NCI-H1436 (cell line): ENCODE measurements around the gene MAPT.
"Not testable (repeated sequence)": the region's sequence is repeated elsewhere in the genome, so short reads cannot be mapped to it uniquely, and the experiment has no call there.

Experiments used
- DNase-seq: peaks from one replicate; lab custom pipeline; 2025; lab: John Stamatoyannopoulos, UW

Gene MAPT

DNA sequence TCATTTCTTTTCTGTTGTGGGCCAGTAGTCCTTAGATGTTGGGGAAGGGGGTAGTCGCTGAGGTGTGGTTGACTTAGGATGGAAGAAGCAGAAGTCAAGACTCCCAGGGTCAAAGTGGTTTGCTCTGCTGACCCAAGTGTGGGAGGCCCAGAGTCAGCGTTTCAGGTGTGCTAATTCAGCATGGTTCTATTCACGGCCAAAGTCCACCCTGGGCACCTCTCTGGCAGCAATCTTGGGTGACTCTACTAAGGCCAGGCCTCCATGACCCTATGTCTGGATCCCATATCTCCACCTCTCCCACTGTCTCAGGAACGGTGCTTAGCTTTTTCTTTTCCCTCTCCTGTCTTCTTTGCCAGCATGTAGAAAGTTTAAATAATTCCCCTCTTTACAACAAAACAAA is 32.9 kb downstream of the MAPT start:
- no peak for DNase-seq

- DNase-seq: no peak
Observed at GRCh38 chr17:45929344-45929743, 35.0 kb downstream of the MAPT start.

DNA sequence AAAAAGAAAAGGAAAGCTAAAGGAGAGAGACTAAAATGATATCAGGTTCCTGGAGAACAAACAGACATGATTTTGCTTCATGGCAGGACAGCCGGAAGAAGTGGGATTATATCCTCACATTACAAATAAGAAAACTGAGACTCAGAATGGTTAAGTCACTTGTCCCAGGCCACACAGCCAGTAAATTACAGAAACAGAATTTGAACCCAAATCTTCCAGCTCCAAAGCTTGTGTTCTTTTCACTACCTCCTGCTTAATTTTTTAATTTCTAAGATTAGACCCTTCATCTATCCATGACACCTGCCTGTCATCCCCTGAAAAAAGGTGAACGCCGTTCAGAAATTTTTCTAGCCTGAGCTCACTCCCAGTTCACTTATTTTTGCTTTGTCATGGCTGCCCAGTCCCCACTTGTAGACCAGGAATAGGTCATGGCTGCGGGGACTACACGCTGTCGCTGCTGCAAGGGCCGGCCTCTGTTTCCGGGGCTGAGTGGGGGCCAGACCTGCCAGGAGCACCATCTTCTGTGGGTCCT is 36.1 kb downstream of the MAPT start:
- no peak for DNase-seq

- no peak for DNase-seq
Observed at GRCh38 chr17:45931677-45932076, 37.3 kb downstream of the MAPT start.

DNA sequence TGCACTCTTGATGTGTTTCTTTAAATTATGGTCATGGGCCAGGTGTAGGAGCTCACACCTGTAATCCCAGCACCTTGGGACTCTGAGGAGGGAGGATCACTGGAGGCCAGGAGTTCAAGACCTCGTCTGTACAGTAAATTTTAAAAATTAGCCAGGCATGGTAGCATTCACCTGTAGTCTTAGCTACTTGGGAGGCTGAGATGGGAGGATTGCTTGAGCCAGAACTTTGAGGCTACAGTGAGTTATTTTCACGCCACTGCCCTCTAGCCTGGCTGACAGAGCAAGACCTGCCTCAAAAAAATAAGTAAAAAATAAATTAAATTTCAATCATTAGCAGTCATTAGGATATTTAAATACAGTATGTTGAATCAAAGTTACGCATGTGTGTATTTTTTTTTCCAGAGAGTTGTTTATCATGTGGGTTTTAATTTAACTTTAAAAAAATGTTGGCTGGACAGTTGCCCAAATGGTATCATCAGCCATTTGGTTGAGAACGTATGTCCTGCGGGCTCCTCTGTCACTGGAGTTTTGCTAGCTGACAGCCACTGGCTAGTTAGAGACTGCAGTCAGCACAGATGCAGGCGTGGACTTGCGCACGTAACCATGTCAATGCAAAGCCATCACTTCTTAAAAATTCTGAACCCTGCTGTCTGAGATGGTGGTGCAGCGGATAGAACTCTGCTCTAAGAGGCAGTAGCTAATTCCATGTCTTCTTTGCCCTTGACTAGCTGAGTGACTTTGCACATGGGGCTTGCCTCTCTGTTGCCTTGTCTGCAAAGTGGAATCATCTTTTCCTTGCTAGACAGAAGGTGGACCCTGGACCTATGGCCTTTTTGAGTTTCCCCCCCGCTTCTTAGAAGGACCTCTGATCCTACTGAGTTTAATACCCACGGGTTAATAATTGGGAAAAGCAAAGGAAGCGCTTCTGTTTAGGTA is 40.0 kb downstream of the MAPT start:
- DNase-seq: no peak

DNA sequence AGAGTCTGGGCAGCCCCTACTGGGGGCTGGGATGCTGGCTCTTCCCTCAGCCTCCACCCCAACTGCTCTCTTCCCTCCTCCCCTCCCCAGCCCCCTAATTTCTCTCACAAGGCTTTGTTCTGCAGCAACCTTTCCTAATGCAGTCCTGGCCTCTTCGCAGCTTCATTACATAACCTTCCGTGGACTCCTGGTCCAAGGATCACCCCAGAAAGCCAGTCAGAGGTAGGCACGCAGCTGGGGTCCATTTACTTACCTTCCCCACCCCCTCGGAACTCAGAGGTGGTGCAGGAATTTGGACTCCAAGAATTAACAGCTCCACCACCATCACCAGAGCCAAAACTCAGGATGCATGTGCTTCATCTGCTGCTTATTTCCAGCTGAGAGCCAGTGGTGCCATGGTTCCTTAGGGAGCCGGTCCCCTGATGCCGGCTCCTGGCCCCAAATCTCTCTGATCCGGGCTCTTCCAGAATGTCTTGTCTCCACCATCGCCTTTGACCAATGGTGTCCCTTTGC is 40.9 kb downstream of the MAPT start:
- DNase-seq: no peak

DNA sequence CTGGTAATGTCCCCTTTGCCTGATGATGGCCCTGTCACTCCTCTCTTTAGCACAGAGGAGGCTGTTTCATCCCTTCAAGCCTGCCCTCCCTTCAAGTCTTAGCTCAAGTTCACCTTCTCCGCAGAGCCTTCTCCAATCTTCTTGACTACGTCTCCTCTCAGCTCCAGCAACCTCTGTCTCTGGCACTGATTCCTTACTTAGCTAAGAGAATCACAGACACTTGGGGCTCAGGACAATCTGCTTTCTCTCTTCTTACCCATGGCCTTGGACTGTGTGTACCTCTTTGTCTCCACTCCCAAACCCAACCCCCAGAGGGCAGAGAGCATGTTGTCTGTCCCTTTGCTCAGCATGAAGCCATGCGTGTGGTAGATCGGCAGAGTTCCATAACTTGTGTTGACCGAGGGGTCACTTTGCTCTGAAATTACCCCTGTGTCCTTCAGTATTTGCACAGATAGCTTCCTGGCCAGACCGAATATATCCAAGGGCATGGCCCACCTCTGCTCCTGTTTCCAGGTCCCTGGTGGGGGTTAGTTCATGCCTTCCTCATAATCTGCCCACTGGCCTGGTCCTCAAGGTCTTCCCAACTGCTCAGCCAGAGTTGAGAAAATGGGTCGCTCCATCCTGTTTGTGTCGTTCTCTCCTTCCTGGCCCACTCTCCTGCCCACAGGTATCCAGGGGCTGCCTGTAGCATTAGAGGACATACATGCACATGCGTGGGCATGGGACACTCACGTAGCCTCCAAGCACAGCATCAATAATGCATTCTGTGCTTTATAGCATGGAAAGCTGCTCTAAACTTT is 41.6 kb downstream of the MAPT start:
- no peak for DNase-seq

DNA sequence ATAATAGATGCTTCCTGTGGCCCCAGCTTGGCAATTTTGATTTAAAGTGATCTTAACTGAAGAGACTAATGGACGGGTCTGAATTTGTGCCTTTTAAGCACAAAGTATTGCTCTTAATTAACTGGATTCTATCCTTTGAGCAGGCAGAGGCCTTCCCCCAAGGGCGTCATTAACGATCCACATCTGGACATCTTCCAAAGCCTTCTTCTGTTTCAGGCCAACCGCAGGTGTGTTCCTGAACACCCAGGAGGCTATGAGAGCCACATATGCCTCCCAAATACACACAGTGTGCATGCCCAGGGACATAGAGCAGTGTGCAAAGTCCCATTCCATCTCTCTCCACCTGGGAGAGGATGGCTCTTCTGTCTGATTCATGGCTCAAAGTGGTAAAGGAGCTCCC is 42.3 kb downstream of the MAPT start:
- peak; percentile 14 for DNase-seq

DNA sequence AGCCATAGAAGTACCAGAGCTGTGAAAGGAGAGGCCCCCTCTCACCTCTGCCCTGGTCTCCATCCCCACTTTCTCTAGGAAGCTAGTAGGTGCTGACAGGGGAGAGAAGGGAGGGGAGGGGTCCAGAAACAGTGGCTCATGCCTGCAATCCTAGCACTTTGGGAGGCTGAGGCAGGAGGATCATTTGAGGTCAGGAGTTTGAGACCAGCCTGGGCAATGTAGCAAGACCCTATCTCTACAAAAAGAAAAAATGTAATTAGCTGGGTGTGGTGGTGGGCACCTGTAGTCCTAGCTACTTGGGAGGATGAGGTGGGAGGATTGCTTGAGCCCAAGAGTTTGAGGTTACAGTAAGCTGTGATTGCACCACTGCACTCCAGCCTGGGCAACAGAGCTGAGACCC is 42.8 kb downstream of the MAPT start:
- not testable (repeated sequence) for DNase-seq

GRCh38 chr17:45939395-45939794 is 45.0 kb downstream of the MAPT start:
- peak; percentile 56 for DNase-seq

- no peak for DNase-seq
Observed at GRCh38 chr17:45940293-45940692, 45.9 kb downstream of the MAPT start.

- DNase-seq: no peak
Observed at GRCh38 chr17:45940826-45941225, 46.5 kb downstream of the MAPT start.

DNA sequence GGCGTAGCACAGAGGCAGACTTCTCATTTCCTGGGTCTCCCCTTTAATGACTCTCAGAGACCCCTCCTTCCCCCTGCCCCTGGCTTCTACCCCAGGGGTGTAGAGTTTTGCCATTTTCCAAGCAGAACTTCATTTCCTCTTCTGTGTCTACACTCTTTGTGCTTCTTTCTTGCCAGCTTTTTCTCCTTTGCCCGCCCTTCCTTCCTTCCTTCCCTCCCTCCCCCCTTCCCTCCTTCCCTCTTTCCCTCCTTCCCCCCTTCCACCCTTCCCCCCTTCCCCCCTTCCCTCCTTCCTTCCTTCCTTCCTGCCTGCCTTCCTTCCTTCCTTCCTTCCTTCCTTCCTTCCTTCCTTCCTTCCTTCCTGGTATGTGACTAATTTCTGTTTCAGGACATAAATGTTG is 47.0 kb downstream of the MAPT start:
- DNase-seq: no peak

- DNase-seq: no peak
Observed at GRCh38 chr17:45942284-45942683, 47.9 kb downstream of the MAPT start.

DNA sequence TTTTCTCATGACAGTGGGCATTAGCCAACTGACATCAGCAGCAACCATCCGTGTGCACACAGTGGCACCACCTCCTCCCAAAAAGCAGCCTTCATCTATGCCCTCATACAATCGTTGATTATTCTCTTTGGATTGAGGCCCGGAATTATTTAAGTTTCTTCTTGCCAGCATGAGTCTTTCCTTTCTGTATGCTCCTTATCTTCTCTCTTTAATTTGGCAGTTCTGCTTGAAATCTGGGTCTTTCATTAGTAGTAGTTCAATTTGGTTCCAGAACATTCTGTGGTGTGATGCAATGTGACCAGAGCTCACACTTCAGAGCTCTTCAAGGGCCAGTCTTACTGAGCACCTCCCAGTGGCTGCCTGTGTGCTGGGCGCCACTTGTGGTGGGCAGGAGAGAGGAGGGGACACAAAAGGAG is 52.5 kb downstream of the MAPT start:
- DNase-seq: peak; percentile 7

DNA sequence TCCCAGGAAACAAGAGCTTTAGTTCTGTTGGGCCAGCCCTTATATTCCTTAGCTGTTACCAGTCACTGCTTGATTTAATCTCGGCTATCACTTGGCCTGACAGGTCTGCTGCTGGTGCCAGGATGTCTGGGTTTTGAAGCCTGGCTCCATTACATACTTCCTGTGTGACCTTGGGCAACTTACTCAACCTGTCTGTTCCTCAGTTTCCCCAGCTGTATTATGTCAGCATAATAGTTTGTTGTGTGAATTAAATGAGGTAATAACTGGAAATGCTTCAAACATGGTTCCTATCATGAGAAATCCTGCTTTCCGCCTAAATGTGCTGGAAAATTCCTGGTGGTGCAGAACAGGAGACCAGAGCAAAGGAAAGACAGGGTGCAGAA is 54.1 kb downstream of the MAPT start:
- DNase-seq: no peak

GRCh38 chr17:45948881-45949624 is 54.7 kb downstream of the MAPT start:
- peak; percentile 74 for DNase-seq

DNA sequence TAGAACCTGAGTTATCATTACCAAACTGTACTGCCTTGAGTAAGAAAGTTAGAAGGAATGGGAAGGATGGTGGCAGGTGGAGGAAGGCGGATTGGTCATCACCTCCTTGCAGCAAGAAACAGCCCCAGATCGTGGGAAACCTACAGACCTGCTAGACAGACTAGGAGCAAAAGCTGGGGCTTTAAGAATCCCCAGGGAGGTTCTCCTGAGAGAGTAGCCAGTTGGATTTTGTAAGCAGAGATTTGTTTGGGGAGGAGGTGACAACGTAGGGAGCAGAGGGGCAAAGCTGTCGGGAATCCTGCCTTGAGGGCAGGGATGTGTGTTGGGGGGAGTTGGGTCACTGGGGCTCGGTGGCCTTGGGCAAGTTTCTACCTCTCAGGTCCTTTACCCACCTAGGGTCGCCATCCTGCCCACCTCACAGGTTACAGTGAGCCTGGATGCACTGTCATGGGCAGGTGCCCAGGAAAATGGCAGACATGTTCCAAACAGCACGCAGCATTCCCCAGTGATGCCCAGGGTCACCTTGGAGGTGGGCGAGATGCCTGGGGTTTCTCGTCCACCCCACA is 55.5 kb downstream of the MAPT start:
- DNase-seq: no peak

GRCh38 chr17:45950888-45951287 is 56.5 kb downstream of the MAPT start:
- no peak for DNase-seq

DNA sequence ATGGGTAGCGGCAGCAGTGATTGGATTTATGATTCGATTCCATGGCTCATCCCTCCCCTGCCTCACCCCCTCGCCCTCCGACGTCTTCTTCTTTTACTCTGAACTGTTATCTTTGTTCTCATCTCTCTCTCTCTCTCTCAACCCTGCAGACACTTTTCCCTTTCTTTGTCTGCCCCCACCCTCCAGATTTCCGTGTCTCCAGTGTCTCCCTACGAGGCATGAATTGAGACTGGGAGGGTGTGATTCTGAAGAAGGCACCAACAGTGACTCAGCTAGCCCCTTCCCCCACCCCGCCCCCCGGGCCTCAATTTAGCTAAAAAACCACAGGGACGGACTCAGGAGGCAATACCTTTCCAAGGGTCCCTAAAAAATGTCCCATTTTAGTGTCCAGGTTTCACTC is 57.0 kb downstream of the MAPT start:
- no peak for DNase-seq

DNA sequence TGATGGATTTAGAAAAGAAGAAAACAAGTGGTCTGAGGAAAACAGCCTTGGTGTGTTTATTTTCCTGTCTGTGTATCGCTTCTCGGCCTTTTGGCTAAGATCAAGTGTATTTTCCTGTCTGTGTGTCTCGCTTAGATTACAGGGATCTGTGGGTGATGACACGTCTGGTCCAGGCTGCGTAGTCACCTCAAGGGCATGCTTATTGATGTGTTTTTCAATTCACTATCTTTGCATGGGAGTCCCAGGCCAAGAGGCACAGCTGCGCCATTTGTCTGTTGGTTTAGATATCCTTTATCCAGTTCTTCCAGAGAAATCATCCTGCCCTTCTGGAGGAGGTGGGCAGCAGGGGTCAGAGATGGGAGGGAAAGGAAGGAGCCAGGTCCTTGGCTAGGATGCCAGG is 57.6 kb downstream of the MAPT start:
- no peak for DNase-seq
